ENCODE measurements around the gene CCL11.

Gene CCL11
- 0 reads per million in 2 experiments for total RNA-seq

DNA sequence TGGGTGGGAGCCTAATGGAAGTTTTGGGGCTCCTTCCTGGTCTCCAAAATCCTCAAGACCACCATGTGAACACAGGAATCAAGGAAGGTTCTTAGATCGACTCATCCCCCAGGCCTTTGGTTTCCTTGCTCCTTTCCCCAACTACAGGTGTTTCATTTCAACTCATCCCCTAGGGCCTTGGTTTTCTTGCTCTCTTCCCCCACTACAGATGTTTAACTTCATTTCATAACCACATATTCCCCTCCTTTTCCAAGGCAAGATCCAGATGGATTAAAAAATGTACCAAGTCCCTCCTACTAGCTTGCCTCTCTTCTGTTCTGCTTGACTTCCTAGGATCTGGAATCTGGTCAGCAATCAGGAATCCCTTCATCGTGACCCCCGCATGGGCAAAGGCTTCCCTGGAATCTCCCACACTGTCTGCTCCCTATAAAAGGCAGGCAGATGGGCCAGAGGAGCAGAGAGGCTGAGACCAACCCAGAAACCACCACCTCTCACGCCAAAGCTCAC is at the start of gene CCL11:
Gene CCL11 (plus strand): TSS at position 457 of the 507 bp plus-strand sequence. CDS start 67 bp downstream, outside the sequence.
- DNase-seq (ENCODE audit: low read depth): no peak

DNA sequence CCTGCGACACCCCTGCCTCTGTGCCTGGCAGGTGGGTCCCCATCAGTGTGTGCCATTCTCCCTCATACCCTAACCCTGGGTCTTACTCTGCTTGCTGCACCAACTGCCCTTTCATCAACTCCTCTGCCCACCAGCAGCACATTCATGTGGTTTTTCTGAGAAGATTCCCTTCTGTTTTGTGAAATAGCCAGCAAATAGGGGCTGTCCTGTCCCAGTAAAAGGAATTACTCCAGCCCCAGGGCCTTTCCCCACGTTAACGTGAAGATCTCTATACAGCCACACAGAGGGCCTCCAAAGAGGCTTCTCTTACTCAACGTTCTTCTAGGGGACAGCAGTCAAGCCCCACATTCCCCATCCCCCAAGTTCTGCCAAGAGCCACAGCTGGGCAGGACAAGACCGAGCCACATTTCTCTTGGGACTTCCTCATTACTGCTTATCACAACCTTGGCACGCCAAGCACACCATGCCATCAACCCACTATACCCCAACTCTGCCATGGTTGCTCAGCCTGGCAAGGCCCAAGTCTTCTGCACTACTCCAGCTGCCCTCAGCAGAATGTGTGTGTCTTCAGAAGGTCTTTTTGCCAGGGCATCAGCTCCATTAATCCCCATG is 49.2 kb upstream of the CCL11 start:
- no peak for DNase-seq (ENCODE audit: low read depth)

DNA sequence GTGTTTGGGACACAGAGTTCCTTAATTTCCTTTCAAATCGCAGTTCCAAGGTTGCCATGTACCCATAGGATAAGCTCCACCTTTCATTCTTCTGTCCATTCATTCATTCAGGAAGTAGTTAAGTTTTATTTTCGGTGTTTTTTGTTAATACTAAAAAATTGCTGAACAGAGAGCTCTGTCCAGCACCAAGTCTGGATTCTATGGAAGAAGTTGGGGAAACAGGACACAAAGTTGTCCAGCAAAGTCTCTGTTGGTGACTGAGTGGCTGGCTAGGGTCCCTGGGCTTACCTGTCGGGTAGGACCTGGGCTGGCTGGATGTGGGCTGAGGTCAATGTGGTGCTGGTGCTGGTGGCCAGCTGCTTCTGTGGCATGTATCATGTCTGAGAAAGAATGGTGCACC is 48.1 kb upstream of the CCL11 start:
- DNase-seq (ENCODE audit: low read depth): no peak

DNA sequence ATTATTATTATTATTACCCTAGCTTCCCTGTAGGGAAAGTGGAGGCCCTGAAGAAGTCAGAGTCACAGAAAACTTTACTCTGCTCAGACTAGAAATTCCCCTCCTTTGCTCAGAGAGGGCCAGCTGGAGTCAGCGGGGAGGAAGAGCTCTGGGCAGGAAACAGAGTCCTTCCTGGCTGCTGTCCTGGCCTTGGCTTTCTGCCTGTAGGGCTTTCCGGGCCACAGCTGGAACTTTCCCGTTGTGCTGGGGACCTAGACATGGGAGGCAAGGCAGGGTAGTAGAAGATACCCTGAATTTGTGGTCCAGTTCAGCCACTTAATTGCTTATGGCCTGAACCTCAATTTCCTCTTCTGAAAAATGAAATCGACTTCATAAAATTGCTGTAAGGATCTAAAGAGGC is 44.5 kb upstream of the CCL11 start:
- no peak for DNase-seq (ENCODE audit: low read depth)

DNA sequence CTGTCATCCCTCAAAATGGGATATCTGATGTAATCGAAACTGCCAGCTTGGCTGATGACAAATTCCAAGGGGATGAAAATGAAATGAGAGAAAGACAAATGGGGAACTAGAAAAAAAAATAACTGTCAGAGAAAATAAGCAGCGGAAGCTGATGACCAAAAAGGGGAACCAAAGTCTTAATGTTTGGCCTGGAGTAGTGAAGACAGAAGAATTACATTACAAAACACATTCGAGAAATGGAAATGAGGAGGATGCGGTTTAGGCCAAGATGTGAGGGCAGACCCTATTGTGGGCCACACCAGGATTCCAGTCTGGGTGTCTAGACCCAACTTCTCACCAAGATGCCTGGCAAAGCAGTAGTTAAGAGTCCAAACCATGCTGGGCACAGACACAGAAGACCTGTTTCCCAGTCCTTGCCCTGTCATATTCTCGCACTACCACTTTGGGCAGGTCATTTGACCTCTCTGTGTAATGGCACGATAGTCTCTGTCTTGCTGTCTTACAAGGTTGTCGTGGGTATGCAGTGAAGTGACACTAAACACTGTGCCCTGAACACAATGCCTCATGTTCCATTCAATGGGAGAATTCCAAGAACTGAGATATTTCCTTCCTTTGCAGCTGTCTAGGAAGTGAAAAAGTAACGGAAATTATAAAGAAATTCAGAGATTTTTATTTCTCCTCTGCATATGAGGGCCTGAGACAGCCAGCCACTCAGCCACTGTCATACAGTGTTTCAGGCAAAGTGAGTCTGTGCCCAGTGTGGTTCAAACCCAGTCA is 42.8 kb upstream of the CCL11 start:
- DNase-seq (ENCODE audit: low read depth): no peak

DNA sequence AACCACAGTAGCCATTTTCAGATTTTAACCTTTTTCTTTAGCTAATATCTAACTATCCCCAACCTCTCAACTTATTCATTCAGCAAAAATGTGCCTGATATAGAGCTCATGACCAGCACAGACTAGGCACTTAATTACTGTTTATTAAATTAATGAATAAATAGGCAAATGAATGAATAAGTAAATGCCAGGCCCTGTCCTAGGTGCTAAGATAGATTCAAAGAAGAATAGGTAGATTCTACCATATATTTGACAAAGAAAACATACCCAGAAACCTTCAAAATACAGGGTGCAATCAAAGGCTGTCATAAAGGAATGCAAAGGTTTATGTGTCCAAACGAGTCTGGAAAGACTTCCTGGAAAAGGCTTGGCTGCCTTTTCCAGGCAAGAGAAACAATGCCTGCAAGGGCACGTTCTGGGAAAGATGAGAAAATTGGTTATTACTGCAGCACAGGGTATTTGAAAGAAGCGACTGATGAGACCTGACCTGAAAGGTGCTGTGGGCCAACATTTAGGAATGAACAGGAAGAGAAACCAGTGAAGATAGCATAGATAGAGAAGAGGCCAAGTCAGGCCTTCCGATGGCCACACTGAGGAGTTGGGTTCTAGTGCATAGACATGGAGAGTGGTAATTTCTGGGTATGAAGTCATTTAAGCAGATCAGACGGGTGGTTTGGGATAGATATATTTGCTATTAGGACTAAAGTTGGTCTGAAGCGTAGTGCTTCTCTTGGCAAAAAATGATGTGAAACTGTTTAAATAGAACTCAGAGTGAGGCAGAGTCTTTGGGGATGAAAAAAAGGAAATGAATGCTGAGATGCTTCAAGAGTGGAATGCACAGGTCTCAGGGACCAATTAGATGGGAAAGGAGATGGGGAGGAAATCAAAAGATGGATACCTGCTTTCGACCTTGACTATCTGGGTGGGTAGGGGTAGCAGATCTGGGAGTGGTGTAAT is 41.9 kb upstream of the CCL11 start:
- no peak for DNase-seq (ENCODE audit: low read depth)

DNA sequence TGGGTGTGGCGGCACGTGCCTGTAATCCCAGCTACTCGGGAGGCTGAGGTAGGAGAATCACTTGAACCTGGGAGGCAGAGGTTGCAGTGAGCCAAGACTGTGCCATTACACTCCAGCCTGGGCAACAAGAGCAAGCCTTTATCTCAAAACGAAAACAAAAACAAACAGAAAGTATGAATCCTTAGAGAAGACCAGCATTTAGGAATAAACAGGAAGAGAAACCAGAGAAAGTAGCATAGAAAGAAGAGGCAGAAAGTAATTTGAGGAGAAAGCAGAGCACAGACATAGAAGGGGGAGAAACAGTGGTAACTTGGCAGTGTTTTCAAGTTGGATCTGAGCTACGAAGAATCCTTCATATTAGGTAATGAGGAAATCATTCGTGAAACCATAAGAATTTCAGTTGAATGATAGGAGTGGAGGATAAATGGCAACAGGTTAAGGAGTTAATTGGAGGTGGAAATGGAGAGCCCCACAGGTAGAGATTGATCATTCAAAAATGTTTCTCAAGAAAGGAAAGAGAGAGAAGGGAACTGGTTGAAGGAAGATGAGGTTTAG is 40.1 kb upstream of the CCL11 start:
- no peak for DNase-seq (ENCODE audit: low read depth)

DNA sequence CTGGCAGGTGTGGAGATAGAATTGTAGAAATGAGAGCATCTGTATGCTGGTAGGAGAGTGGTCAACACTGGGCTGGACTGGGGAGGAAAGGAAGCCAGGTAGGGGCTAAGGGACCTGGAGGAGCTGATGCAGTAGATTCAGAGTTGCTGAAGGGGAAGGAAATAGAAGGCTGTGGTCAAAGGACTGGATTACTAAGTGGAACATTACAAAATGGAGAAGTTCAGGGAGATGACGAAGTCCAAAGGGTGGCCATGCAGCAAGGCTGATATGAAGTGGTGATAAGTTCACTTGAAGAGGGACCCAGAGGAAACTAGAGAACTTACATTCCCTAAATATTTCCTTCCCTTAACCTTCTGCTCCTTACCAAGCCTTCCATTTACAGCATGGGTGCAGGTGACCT is 39.1 kb upstream of the CCL11 start:
- DNase-seq (ENCODE audit: low read depth): no peak

DNA sequence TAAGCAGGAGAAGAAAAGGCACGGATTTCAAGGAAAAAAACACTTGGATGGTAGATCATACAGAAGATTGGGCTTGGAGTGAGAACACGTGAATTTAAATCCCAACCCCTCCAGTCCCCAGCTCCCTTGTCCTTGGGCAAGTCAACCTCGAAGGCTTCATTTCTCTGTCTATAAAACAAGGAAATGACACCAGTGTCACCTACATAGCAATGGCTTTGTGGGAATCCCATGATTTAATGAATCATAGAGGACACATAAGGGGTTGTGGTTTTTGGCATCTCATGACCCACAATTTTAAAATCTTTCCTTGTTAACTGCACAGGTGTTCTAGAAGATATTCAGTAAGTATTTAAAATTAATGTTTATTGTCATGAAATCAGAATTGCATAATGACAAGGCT is 38.7 kb upstream of the CCL11 start:
- no peak for DNase-seq (ENCODE audit: low read depth)

DNA sequence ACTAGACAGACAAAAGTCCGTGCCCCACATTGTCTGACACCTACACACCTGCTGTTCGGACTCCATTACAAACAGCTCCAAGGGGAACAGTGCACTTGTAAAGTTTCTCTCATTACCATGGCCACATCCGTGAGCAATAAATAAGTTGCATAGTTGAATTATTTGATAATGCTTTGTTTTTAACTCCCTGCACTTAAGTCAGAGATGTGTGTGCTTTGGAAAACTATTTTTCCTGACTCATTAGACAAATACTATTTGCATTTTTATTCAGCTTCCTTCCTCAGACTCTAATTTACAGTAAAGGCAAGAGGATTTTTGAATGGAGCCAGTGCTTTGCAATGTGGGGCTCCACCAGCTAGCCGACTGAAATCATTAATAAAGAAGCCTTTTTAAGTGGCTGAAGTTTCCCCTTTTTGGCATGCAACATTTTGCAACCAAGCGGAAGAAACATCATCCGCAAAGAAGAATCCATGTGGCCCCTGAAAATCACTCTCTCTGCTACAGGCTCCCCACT is 37.0 kb upstream of the CCL11 start:
- no peak for DNase-seq (ENCODE audit: low read depth)

DNA sequence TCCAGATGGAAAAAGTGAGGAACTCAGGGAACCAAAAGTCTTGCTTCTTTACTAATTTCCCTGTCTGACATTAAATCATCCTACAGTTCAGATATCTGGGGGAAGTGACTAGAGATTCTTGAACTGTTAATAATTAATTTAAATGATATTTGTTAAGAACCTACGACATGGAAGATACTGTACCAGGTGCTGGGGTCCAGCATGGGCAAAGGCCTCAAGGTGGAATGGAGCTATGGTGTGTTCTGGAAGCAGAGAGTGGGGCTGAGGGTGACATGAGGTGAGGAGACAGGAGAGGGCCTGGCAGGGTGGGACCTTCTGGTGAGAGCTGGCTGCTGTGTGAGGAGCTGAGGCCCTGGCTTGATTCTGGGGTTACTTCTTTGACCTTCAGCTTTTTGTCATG is 36.5 kb upstream of the CCL11 start:
- no peak for DNase-seq (ENCODE audit: low read depth)

DNA sequence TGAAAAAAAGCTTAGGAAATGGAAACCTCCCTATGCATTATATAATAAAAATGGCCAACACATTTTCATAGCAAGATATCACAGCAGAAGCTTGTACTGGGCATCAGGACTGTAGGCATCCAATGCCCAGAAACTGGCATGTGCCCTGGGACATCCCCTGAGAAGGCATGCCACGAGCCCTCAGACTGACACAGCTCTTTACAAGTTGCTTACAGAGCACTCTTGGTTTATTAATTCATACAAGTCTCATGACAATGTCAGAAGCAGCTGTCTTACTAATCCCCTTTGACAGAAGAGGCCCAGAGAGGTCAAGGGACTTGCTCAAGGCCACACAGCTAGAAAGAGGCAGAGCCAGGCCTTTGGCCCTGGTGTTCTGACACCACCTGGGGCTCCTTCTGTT is 36.1 kb upstream of the CCL11 start:
- DNase-seq (ENCODE audit: low read depth): no peak

DNA sequence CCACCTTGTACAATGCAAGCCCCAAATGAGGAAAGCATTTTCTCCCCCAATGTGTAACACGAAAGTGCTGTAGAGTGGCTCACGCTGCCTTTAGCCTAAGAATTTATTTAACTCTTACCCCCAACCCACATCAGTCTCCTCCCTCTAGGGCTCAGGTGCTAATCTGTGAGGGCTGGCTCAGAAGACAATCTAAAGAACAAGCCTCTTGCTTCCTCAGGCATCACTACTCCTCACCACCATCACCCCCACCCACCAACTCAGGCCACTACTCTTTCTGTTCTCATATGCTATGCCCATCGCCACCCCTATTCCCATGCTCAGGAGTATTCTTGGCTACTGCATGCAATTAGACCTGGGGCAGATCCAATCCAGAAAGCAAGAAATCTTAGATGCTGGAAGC is 34.4 kb upstream of the CCL11 start:
- DNase-seq (ENCODE audit: low read depth): no peak

DNA sequence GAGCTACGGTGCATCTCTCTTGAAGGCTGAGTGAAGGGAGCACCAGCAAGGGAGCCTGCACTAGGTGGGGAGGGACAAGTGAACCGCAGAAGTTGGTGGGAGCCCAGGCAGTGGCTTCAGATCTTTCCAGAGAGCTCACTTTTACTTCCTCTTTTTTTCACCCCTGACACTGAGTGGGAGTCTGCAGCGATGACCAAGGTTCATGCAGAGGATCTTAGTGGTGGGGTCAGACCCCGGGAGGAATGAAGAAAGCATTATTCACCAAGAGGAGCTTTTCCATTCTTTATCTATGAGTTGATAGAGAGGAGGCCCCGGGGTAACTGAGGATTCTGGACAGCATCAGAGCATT is 33.5 kb upstream of the CCL11 start:
- DNase-seq (ENCODE audit: low read depth): no peak

DNA sequence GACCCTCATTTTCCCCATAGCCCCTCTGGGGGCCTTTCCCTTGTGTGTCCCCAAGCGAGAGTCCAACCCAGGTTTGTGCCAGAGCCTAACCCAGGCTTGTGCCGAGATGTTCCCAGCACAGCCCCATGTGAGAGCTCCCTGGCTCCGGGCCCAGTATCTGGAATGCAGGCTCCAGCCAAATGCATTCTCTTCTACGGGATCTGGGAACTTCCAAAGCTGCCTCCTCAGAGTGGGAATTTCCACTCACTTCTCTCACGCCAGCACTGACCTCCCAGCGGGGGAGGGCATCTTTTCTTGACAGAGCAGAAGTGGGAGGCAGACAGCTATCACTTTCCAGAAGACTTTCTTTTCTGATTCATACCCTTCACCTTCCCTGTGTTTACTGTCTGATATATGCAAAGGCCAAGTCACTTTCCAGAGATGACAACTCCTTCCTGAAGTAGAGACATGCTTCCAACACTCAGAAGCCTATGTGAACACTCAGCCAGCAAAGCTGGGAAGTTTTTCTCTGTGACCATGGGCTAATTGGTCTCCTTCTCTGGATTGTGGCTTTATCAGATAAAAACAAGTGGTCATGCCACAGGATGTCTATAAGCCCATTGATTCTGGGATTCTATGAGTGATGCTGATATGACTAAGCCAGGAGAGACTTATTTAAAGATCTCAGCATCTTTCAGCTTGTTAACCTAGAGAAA is 33.0 kb upstream of the CCL11 start:
- no peak for DNase-seq (ENCODE audit: low read depth)

DNA sequence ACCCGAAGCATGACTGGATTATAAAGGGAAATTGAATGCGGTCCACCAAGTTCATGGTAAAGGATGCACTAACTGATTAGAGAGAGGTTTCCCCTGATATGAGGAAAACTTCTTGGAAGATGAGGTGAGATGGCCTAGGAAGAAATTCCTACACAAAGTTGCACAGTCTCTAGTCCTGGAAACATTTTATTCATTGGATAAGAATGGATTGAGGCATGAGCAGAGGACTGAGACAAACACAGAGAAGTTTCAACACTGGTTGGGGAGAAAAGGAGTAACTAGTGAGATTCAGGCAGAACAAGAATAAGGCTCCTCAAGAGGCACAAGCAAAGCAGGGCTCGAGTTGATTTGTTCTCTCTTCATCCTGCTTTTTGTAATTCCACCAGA is 32.4 kb upstream of the CCL11 start:
- DNase-seq (ENCODE audit: low read depth): no peak

DNA sequence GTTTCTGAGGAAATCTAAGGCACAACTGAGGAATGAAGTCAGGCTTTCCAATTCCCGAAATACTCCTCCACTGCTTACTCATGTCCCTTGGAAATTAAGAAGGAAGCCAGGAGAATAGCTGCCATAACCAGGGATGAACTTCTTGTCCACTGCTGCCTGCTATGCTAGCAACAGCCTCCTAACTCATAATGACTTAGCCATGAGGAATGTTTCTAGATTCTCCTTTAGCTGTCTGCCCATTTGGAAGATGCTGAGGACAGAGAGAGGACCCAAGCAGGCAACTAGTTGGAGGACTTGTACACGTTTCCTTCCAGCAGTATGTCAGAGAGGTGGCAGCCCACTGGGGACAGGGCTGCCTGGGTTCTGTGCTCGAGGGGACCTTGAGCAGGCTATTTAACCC is 31.4 kb upstream of the CCL11 start:
- no peak for DNase-seq (ENCODE audit: low read depth)

DNA sequence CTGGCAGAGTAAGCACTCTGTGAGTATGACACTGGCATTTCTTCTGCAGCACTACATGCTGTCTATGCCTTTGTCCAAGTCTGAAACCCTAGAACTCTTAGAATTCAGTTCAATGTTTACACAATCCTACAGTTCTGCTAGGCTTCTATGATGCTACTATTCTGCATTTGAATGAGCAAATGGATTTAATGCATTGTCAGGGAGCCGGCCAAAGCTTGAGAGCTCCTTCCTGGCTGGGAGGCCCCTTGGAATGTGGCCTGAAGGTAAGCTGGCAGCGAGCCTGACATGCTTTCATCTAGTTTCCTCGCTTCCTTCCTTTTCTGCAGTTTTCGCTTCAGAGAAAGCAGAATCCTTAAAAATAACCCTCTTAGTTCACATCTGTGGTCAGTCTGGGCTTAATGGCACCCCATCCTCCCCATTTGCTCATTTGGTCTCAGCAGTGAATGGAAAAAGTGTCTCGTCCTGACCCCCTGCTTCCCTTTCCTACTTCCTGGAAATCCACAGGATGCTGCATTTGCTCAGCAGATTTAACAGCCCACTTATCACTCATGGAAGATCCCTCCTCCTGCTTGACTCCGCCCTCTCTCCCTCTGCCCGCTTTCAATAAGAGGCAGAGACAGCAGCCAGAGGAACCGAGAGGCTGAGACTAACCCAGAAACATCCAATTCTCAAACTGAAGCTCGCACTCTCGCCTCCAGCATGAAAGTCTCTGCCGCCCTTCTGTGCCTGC is 30.7 kb upstream of the CCL11 start, which contains the start of gene CCL2:
Gene CCL2 (plus strand): TSS at position 635 of the 730 bp plus-strand sequence. CDS start 65 bp downstream, at position 700.
- DNase-seq (ENCODE audit: low read depth): no peak

DNA sequence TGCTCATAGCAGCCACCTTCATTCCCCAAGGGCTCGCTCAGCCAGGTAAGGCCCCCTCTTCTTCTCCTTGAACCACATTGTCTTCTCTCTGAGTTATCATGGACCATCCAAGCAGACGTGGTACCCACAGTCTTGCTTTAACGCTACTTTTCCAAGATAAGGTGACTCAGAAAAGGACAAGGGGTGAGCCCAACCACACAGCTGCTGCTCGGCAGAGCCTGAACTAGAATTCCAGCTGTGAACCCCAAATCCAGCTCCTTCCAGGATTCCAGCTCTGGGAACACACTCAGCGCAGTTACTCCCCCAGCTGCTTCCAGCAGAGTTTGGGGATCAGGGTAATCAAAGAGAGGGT is 30.2 kb upstream of the CCL11 start:
- no peak for DNase-seq (ENCODE audit: low read depth)

DNA sequence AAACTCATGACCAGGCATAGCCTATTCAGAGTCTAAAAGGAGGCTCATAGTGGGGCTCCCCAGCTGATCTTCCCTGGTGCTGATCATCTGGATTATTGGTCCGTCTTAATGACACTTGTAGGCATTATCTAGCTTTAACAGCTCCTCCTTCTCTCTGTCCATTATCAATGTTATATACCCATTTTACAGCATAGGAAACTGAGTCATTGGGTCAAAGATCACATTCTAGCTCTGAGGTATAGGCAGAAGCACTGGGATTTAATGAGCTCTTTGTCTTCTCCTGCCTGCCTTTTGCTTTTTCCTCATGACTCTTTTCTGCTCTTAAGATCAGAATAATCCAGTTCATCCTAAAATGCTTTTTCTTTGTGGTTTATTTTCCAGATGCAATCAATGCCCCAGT is 29.7 kb upstream of the CCL11 start:
- DNase-seq (ENCODE audit: low read depth): no peak

All from T follicular helper cell (primary cell).